ENCODE results near the gene PKIG.

DNA sequence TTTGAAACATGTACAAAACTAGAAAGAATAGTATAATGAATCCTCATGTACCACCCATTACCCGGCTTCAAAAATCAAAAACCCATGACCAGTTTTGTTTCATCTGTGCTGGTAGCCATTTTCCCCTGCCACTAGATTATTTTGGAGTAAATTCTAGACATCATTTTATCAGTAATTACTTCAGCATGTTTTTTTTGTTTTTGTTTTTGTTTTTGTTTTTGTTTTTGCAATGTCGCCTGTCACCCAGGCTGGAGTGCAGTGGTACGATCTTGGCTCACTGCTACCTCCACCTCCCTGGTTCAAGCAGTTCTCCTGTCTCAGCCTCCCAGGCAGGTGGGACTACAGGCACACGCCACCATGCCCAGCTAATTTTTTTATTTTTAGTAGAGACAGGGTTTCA, 8.0 kb upstream of the PKIG start:
- TF ChIP-seq, protein P1, sequence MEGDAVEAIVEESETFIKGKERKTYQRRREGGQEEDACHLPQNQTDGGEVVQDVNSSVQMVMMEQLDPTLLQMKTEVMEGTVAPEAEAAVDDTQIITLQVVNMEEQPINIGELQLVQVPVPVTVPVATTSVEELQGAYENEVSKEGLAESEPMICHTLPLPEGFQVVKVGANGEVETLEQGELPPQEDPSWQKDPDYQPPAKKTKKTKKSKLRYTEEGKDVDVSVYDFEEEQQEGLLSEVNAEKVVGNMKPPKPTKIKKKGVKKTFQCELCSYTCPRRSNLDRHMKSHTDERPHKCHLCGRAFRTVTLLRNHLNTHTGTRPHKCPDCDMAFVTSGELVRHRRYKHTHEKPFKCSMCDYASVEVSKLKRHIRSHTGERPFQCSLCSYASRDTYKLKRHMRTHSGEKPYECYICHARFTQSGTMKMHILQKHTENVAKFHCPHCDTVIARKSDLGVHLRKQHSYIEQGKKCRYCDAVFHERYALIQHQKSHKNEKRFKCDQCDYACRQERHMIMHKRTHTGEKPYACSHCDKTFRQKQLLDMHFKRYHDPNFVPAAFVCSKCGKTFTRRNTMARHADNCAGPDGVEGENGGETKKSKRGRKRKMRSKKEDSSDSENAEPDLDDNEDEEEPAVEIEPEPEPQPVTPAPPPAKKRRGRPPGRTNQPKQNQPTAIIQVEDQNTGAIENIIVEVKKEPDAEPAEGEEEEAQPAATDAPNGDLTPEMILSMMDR (conservative IDR thresholded peaks at IDR 0.05; ENCODE audit: low read depth, low read length) = no peak
- no peak for TF ChIP-seq EZH2 (IDR thresholded peaks at IDR 0.05; ENCODE audit: borderline replicate concordance, low read depth, low read length, poor library complexity, severe bottlenecking)

All from A673 (cell line).